Measurements from ENCODE around the gene WDR91.

Gene WDR91

DNA sequence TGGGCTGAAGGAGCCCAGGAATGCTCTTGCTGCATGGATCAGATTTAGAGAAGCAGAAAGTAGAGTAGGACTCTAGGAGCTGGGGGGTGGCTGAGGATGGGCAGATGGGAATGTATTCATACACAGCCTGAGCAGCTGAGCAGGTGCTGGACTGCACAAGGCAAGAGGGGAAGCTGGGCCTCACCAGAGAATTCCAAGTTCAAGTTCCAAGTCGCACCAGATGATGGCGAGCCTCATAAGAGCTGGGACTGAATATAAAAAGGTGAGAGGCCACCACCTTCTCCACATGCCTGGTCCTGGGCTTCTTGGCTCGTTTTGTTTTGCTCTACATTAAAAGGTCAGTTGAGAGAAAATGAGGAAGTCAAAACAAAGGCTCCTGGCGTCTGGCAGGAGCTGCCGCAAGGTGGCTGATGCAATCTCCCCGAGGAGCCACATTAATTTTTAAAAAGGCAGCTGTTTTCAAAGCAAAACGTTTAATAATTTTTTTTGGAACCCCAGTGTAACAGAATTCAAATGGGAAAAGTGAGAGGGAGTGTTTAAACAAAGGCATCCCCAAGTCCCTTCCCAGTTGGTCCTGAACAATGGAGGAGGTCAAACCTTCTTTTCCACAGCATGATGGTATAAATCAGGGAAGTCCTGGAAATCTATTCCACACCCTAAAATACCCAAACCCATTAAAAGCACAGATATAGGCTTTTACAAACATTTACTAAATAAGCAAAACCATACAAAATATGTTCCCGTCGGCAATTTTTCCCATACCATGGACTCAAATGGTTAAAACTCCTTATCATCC lies 50.3 kb downstream of the WDR91 start:
- Histone ChIP-seq H3K9ac (ENCODE audit: low read depth, low read length) (no peak overlapping the region), H3K4me2 (ENCODE audit: insufficient read depth, low read length) (no peak overlapping the region), H2AFZ (ENCODE audit: low read depth, low read length) (no peak overlapping the region), H3K4me1 (ENCODE audit: insufficient read depth, low read length) (peaks cover 17% of the 10 kb centered on the region), H3K36me3 (ENCODE audit: insufficient read depth, low read length) (peaks cover 33% of the 10 kb centered on the region), H3K79me2 (ENCODE audit: insufficient read depth, low read length) (no peaks in the 10 kb centered on the region), H3K9me3 (ENCODE audit: insufficient read depth, low read length, severe bottlenecking) (peaks cover 16% of the 10 kb centered on the region), H3K27ac (ENCODE audit: low read length) (no peak overlapping the region), H3K4me3 (ENCODE audit: low read depth in 1 of 2, low read length in 2 of 2) (no peak overlapping the region), H4K20me1 (ENCODE audit: insufficient read depth, low read length) (no peaks in the 10 kb centered on the region; the same call in 1 of the 2 replicates), H3K27me3 (ENCODE audit: insufficient read depth, low read length, poor library complexity) (no peaks in the 10 kb centered on the region)
- TF ChIP-seq EZH2 (IDR thresholded peaks at IDR 0.05; ENCODE audit: borderline replicate concordance, low read depth, low read length, severe bottlenecking) (no peak), CTCF (IDR thresholded peaks at IDR 0.05; ENCODE audit: borderline replicate concordance, extremely low read depth, low read length, poor library complexity, severe bottlenecking) (no peak)
- no peak for ATAC-seq (ENCODE audit: insufficient read depth, low read depth)
- no peak for DNase-seq

GRCh38 chr7:135160098-135160857 lies 51.0 kb downstream of the WDR91 start:
- no peaks in the 10 kb centered on the region for H3K79me2 ChIP-seq (ENCODE audit: insufficient read depth, low read length)
- no peak overlapping the region for H2AFZ ChIP-seq (ENCODE audit: low read depth, low read length)
- peaks cover 23% of the 10 kb centered on the region for H3K9me3 ChIP-seq (ENCODE audit: insufficient read depth, low read length, severe bottlenecking)
- no peaks in the 10 kb centered on the region for H4K20me1 ChIP-seq (ENCODE audit: insufficient read depth, low read length)
- TF ChIP-seq CTCF (IDR thresholded peaks at IDR 0.05; ENCODE audit: borderline replicate concordance, extremely low read depth, low read length, poor library complexity, severe bottlenecking) (no peak), EZH2 (IDR thresholded peaks at IDR 0.05; ENCODE audit: borderline replicate concordance, low read depth, low read length, severe bottlenecking) (no peak)
- DNase-seq (no peak), ATAC-seq (ENCODE audit: insufficient read depth, low read depth) (no peak)
- peaks cover 25% of the 10 kb centered on the region for H3K36me3 ChIP-seq (ENCODE audit: insufficient read depth, low read length)
- H3K4me3 ChIP-seq (ENCODE audit: low read depth in 1 of 2, low read length in 2 of 2), result no peak overlapping the region
- H3K27ac ChIP-seq (ENCODE audit: low read length), result peak overlapping the region; percentile 37; the same call in 1 of the 2 replicates
- no peaks in the 10 kb centered on the region for H3K27me3 ChIP-seq (ENCODE audit: insufficient read depth, low read length, poor library complexity)
- peaks cover 17% of the 10 kb centered on the region for H3K4me1 ChIP-seq (ENCODE audit: insufficient read depth, low read length)
- no peak overlapping the region for H3K9ac ChIP-seq (ENCODE audit: low read depth, low read length)
- H3K4me2 ChIP-seq (ENCODE audit: insufficient read depth, low read length), result no peak overlapping the region

DNA sequence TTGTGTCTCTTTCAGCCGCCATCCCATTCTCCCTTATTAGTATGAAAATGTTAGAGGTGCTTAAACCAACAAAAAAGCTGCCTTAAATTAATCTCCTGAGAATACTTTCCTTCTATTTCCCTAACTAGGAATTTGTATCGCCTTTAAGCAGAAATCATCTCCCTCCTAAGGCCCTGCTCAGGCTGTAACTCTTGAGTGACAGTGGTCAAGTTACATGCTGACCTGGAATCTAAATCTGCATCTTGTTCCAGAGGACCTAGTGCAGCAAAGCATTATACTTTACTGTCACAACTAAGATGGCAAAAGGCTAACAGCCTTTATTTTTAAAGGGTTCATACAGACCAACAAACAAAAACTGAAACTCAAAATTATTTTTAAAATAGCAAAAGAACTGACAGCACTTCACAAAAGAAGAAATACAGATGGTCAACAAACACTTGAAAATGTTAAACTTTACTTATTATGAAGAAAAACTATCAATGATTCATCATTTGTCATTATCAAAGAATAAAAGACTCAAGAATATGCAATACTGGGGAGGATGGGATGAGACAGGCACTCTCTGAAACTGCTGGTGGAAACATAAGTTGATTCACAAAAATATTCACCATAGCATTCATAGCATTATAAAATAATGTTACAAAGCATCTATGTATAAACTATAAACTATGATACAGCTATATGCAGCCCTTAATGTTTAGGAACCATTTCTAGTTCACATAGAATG lies 51.8 kb downstream of the WDR91 start:
- H3K4me1 ChIP-seq (ENCODE audit: insufficient read depth, low read length), result peaks cover 17% of the 10 kb centered on the region
- H4K20me1 ChIP-seq (ENCODE audit: insufficient read depth, low read length), result no peaks in the 10 kb centered on the region
- H3K27ac ChIP-seq (ENCODE audit: low read length), result no peak overlapping the region
- H3K27me3 ChIP-seq (ENCODE audit: insufficient read depth, low read length, poor library complexity), result no peaks in the 10 kb centered on the region
- H3K9me3 ChIP-seq (ENCODE audit: insufficient read depth, low read length, severe bottlenecking), result peaks cover 23% of the 10 kb centered on the region
- no peak for DNase-seq
- H3K36me3 ChIP-seq (ENCODE audit: insufficient read depth, low read length), result peaks cover 18% of the 10 kb centered on the region
- no peak overlapping the region for H3K9ac ChIP-seq (ENCODE audit: low read depth, low read length)
- H3K4me2 ChIP-seq (ENCODE audit: insufficient read depth, low read length), result no peak overlapping the region
- ATAC-seq (ENCODE audit: insufficient read depth, low read depth), result no peak
- TF ChIP-seq CTCF (IDR thresholded peaks at IDR 0.05; ENCODE audit: borderline replicate concordance, extremely low read depth, low read length, poor library complexity, severe bottlenecking), result no peak
- no peak for TF ChIP-seq EZH2 (IDR thresholded peaks at IDR 0.05; ENCODE audit: borderline replicate concordance, low read depth, low read length, severe bottlenecking)
- H2AFZ ChIP-seq (ENCODE audit: low read depth, low read length), result no peak overlapping the region
- no peak overlapping the region for H3K4me3 ChIP-seq (ENCODE audit: low read depth in 1 of 2, low read length in 2 of 2)
- no peaks in the 10 kb centered on the region for H3K79me2 ChIP-seq (ENCODE audit: insufficient read depth, low read length)
